ENCODE data around the gene CNNM4.

CNNM4 gene

GRCh38 chr2:96788442-96789244 is 27.9 kb downstream of the CNNM4 start:
- H3K4me3 ChIP-seq (ENCODE audit: low read depth, low read length): no peak overlapping the region
- CTCF ChIA-PET: interaction anchor here (0.5 to 2.7 kb wide), 6 partner anchors 9 to 481 kb away, joined by 3 to 11 read pairs (median 4); partner anchors contain the start of gene CNNM4
- no peaks in the 10 kb centered on the region; a peak in 1 of 3 replicates for H3K36me3 ChIP-seq (ENCODE audit: control insufficient read depth in 2 of 2, insufficient read depth in 1 of 2, low read length in 2 of 2)
- H3K4me1 ChIP-seq (ENCODE audit: control insufficient read depth, insufficient read depth, low read length): peaks cover 14% of the 10 kb centered on the region
- peak overlapping the region; percentile 28; the same call in 1 of the 2 replicates for H3K27ac ChIP-seq (ENCODE audit: extremely low read depth, low read depth, low read length)
- H3K9me3 ChIP-seq (ENCODE audit: control insufficient read depth, insufficient read depth, low read depth, low read length): no peaks in the 10 kb centered on the region
- POLR2A ChIA-PET: no interaction called here
- TF ChIP-seq ZFP41 (tag by site-specific recombination; IDR thresholded peaks at IDR 0.05; ENCODE audit: borderline replicate concordance) (no peak), ZNF202 (tag by site-specific recombination; IDR thresholded peaks at IDR 0.05; ENCODE audit: borderline replicate concordance) (no peak), ZNF600 (tag by site-specific recombination; IDR thresholded peaks at IDR 0.05) (peak; percentile 61; the same call in 1 of the 2 replicates), PRDM1 (tag by site-specific recombination; IDR thresholded peaks at IDR 0.05) (no peak), ZFP69B (tag by site-specific recombination; IDR thresholded peaks at IDR 0.05) (peak; percentile 99), ZIC2 (tag by site-specific recombination; IDR thresholded peaks at IDR 0.05) (peak; percentile 70), REPIN1 (tag by site-specific recombination; IDR thresholded peaks at IDR 0.05; ENCODE audit: low read depth) (no peak), PRDM6 (tag by site-specific recombination; IDR thresholded peaks at IDR 0.05) (no peak), SP2 (tag by site-specific recombination; IDR thresholded peaks at IDR 0.05) (peak; percentile 35), ZNF10 (tag by site-specific recombination; IDR thresholded peaks at IDR 0.05) (no peak; the same call in 1 of the 2 replicates), ZNF394 (tag by site-specific recombination; IDR thresholded peaks at IDR 0.05; ENCODE audit: borderline replicate concordance) (peak; percentile 22; the same call in 1 of the 2 replicates), ZNF366 (tag by site-specific recombination; conservative IDR thresholded peaks at IDR 0.05) (peak; percentile 27; the same call in 1 of the 2 replicates), PBX3 (CRISPR knock-in tag; IDR thresholded peaks at IDR 0.05) (no peak), ZNF501 (tag by site-specific recombination; IDR thresholded peaks at IDR 0.05) (no peak), CTCF (tag by site-specific recombination; IDR thresholded peaks at IDR 0.05) (0 out of 2 replicates have a peak, but pooled peaks have one; percentile 12), ZEB2 (tag by site-specific recombination; IDR thresholded peaks at IDR 0.05) (no peak), KLF17 (tag by site-specific recombination; IDR thresholded peaks at IDR 0.05) (peak; percentile 51), ZNF830 (tag by site-specific recombination; IDR thresholded peaks at IDR 0.05; ENCODE audit: low read depth) (no peak), ZNF114 (tag by site-specific recombination; IDR thresholded peaks at IDR 0.05) (no peak), ZNF341 (tag by site-specific recombination; IDR thresholded peaks at IDR 0.05; ENCODE audit: low read depth) (no peak), ZNF549 (tag by site-specific recombination; IDR thresholded peaks at IDR 0.05) (no peak), ZNF423 (tag by site-specific recombination; IDR thresholded peaks at IDR 0.05) (peak; percentile 81; the same call in 1 of the 2 replicates), ZNF692 (tag by site-specific recombination; IDR thresholded peaks at IDR 0.05) (peak; percentile 99), ZNF530 (tag by site-specific recombination; IDR thresholded peaks at IDR 0.05; ENCODE audit: low read depth) (no peak), ZBTB49 (tag by site-specific recombination; IDR thresholded peaks at IDR 0.05; ENCODE audit: low read depth) (no peak), ZXDB (tag by site-specific recombination; IDR thresholded peaks at IDR 0.05) (peak; percentile 14; the same call in 1 of the 2 replicates), OSR2 (tag by site-specific recombination; IDR thresholded peaks at IDR 0.05) (no peak), ZBTB7A (tag by site-specific recombination; IDR thresholded peaks at IDR 0.05; ENCODE audit: low read depth) (no peak)
